ENCODE measurements around the gene MTHFD2.
A peak's percentile ranks its signal among the peaks of the same experiment; 100 is the strongest.
"Not testable (repeated sequence)": the region's sequence is repeated elsewhere in the genome, so short reads cannot be mapped to it uniquely, and the experiment has no call there.

MTHFD2 gene

DNA sequence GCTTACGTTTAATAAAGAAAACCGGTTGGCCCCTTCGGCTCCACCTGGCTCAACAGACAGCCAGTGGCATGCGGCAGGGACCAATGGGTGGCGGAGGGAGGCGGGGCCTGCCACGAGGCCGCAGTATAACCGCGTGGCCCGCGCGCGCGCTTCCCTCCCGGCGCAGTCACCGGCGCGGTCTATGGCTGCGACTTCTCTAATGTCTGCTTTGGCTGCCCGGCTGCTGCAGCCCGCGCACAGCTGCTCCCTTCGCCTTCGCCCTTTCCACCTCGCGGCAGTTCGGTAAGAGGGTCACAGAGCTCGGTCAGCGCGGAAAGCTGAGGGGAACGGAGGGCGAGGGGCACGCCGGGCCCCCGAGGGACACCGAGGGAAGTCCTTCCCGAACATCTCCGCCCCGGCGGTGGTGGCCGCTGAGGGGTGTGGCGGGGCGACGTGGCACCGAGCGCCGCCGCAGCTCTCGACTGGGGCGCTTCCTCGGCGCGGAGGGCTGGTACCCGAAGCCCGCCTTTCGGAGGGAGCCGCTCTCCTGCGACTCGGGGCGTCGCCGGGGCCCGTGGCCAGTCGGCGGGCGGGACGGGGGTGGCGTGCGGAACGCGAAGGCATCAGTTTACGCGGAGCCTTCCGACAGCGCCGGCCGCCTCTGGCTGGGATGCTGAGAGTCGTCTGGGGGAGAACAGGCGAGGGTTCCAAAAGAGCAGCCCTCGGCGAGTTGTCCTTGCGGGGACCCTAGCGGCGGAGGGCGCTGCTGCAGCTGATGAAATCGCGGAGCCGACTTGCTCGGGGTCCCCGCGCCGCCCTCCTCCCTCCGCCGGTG, at the start of gene MTHFD2:
TSS of gene MTHFD2 (plus strand) at position 155 of the 814 bp plus-strand sequence. CDS start at position 182, 27 bp downstream.
- peak; percentile 85 for DNase-seq (ENCODE audit: low read depth)

DNA sequence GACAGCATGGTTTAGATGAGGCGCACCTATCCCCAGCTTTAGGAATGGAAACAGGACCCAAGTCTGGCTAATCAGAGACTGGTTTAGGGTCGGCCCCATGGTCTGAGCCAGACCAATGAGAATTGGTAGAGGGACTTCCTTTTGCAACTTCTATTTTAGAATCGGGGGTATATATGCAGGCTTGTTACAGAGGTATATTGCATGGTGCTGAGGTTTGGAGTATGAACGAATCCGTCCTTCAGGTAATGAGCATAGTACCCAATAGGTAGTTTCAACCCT, 49.2 kb upstream of the MTHFD2 start:
- no peak for DNase-seq (ENCODE audit: low read depth)

DNA sequence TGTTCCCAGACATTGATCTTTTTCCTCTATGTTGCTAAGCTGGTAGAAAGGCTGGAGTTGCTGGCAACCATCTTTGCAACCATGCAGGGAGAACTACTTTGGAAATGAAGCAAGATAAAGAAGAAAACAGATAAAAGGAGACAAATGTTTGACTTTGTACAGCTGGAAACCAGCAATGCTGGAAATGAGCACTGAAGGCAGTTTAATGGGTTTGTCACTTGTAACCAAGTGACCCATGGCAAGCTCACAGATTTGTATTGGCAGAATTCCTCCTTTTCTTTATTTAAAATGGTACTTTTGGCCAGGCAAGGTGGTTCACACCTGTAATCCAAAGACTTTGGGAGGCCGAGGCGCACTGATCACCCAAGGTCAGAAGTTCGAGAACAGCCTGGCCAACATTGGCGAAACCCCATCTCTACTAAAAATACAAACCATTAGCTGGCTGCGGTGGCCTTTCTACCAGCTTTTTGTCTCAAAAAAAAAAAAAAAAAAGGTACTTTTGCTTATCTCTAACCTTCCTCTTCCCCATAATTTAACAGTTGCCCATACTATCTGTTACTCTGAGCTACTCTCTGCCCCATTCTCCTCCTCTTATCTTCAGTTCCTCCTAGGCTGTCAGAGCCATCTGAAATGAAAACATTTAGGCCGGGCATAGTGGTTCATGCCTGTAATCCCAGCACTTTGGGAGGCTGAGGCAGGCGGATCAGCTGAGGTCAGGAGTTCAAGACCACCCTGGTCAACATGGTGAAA, 48.7 kb upstream of the MTHFD2 start:
- DNase-seq (ENCODE audit: low read depth): no peak

DNA sequence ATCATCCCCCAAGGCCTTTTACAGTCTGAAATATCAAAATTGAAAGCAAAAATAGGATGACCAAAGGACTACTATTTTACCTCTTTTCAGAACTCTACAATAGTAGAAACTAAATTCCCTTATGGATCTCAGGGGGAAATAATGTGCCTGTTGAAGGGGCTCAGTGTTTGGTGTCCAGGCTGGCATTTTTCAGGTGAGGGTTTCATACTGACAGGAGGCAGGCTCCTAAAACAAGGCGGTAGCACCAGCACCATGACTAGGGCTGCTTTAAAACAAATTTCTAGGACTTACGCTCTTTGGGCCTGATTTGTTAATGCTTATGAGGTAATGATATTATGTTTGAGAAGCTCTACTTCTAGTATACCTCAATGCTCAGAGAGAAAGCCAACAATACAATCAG, 45.5 kb upstream of the MTHFD2 start:
- no peak for DNase-seq (ENCODE audit: low read depth)

DNA sequence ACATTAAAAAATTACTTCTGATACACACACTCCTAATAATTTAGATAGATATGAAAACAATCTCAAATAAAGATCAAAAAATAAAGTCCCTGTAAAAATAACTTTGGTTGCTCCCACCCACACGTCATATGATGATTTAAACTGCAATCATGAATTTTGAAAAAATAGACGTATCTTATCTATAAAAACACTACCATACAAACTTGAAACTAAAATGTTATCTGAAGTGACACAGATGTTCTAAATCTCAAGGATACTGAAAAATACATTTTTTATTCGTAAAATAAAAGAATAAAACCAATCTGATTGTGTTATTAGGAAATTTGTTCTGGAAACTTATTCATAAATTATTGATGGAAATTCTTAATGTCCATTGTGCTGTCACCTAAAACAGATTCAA, 42.6 kb upstream of the MTHFD2 start:
- no peak for DNase-seq (ENCODE audit: low read depth)

DNA sequence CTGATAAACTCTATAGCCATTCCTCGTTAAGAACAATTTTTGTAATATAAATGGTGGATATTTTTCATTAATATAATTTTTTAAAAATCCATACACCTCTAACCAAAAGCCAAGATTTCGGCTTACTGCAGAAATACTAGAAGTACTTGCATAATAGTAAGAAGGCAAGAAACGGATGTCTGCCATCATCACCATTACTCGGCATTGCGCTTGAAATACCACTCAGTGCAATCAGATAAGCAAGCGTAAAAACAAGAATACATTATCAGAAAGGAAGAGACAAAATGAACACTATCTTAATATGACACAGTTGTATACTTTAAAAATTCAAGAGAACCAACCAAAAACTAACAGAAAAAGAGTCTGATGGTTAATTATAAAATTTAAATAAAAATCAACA, 35.5 kb upstream of the MTHFD2 start:
- DNase-seq (ENCODE audit: low read depth): no peak

DNA sequence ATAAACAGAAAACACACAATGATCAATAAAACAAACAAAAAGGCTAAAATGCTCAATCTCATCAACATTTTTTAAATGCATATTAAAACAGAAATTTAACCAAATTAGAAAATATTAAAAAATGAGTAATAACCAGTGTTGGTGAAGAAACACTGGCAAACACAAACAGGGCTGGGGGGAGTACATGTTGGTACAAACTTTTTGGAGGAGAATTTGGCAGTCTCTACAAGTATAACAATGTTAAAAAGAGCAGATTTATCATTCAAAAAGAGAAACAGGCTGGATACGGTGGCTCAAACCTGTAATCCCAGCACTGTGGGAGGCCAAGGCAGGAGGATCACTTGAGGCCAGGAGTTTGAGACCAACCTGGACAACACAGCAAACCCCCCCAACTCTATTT, 33.7 kb upstream of the MTHFD2 start:
- DNase-seq (ENCODE audit: low read depth): no peak

DNA sequence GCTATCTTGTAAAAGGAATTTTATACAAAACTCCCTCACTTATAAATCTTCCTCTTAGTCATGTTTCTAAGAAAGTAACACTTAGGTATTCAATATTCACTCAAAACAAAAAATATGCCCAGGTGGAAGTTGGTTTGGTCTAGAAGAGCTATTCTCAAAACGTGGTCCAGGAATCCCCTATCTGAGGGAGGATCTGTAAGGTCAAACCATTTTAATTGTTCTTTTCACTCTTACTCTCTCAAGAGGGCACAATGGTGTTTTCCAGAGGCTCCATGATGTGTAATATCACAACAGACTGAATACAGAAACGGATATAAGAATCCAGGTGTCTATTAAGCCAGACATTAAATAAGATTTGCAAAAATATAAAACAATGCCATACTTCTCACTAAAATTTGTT, 29.7 kb upstream of the MTHFD2 start:
- DNase-seq (ENCODE audit: low read depth): no peak

DNA sequence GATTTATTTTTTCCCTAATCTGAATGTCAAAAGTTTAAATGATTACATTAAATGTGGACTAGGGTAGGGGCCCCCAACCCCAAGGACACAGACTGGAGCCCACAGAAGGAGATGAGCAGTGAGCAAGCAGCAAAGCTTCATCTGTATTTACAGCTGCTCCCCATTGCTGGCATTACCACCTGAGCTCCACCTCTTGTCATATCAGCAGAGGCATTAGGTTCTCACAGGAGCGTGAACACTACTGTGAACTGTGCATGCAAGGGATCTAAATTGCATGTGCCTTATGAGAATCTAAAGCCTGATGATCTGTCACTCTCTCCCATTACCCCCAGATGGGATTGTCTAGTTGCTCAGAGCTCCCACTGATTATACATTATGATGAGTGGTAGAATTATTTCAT, 23.5 kb upstream of the MTHFD2 start:
- no peak for DNase-seq (ENCODE audit: low read depth)

DNA sequence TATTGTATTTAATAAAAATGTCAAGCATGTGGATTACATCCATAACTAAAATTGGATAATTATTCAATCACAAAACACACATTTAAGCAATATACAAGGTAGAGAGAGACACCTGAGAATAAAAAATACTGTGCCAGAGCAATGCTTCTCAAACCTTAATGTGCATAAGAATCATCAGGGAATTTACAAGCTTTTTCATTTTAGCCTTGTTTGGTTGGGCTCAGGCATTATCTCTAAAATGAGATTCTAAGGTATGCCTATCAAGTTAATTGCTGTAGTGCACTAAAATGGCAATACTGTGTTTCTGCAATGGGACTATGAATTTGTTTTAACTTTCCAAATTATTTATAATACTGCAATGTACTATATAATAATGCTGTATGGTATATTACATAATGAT, 20.7 kb upstream of the MTHFD2 start:
- DNase-seq (ENCODE audit: low read depth): no peak

DNA sequence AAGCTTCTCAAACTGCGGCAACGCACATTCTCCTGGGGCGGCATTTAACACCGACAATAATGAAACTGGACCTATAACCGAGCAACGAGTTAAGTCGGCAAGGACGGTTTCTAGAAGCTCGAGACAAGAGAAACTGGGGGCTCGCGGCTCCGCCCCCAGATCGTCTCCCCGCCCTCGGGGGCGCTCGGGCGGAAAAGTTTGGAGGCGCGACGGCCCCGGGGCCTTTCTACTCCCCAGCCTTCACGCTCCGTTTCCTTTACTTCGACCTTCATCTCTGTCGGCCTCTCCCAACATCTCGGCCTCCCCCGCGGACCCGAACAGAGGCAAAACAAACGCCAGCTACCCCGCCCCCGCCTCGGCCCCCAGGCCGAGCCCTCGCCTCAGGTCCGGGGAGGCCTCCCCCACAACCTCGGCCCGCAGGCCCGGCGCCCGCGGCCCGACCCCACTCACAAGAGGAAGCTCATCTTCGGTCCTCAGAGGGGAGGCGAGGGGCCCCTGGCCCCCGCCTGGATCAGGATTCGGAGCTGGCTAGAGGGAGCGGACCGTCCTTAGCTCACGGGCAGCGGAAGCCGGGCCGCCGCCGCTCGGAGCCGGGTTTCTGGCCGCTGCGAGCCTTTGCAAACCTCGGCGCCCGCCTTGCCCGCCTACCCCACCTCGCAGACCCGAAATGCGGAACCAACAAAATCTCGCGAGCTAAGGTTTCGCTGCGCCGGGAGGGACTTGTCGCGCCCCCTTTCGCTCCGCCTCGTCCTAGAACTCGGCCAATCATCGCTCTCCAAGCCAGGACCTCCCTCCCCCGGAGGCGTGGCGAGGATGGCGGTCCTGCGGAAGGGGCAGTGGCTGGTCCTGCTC, 20.0 kb upstream of the MTHFD2 start, which contains the start of gene MOB1A:
TSS of gene MOB1A (minus strand) at position 669 of the 852 bp plus-strand sequence. CDS start at position 464, 205 bp downstream.
- DNase-seq (ENCODE audit: low read depth): peak; percentile 96

DNA sequence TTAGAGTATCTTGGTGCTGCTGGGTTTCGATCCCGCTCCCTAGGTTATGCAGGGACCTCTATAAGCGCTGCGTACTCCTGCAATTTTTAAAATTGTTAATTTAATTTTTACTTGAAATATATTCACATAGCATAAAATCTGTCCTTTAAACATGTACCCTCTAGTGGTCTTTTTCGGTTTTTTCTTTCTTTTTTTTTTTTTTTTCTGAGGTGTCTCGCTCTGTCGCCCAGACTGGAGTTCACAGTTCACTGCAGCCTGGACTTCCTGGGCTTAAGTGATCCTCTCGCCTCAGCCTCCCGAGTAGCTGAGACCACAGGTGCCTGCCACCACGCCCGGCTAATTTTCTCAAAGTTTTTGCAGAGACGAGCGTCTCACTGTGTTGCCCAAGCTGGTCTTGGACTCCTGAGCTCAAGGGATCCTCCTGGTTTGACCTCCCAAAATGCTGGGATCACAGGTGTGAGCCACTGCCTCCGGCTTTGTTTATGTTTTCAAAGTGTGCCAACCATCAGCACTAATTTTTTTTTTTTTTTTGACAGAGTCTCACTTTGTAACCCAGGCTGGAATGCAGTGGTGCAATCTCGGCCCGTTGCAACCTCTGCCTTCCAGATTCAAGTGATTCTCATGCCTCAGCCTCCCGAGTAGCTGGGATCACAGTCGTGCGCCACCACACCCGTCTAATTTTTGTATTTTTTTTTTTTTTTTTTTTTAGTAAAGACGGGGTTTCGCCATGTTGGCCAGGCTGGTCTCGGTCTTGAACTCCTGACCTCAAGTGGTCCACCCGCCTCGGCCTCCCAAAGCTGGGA, 19.2 kb upstream of the MTHFD2 start:
- no peak for DNase-seq (ENCODE audit: low read depth)

DNA sequence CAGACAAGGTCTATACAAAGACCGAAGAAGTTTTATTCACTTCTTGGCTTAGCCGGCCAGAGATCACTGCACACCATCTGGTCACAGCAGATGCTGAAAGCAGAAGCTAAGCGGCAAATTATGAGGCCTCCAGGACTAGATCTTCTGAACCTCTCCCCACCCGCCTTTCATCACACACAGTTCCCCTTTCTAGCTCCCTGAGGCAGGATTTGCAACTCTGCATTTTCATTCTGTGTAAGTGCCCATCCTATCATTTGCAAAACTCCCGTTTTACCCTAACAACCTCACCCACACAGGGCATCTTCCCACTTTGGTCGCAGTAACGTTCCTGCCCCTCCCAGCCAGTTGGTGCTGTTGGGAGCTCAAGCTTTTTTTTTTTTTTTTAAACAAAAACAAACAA, 16.7 kb upstream of the MTHFD2 start:
- no peak for DNase-seq (ENCODE audit: low read depth)

DNA sequence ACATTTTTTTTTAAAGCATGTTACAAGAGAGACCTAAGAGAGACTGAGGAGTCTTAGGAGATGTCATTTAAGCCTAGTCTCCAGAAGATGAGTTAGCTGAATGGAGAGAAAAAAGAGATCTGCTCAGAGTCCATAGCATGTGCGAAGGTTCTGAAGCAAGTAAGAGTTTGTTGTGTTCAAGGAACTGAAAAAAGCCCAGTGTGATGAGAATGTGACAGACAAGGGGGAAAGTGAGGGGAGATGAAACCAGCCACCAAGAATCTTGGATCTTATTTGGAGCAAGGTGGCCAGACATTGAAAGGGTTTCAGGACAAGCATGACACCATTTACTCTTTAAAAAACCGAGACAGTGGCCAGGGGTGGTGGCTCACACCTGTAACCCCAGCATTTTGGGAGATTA, 14.5 kb upstream of the MTHFD2 start:
- DNase-seq (ENCODE audit: low read depth): no peak

DNA sequence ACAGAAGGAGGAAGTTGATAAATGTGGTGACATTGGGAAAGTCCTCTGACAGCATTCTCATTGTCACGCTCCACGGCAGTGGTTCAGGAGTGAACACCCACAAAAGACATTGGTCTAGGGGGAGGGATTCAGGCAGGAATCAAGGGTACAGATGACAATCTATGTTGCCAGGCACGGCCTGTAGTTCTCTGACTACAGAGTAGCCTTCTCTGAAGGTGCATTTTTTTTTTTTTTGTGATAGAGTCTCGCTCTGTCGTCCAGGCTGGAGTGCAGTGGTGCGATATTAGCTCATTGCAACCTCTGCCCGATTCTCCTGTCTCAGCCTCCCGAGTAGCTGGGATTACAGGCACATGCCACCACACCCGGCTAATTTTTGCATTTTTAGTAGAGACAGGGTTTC, 12.4 kb upstream of the MTHFD2 start:
- no peak for DNase-seq (ENCODE audit: low read depth)

DNA sequence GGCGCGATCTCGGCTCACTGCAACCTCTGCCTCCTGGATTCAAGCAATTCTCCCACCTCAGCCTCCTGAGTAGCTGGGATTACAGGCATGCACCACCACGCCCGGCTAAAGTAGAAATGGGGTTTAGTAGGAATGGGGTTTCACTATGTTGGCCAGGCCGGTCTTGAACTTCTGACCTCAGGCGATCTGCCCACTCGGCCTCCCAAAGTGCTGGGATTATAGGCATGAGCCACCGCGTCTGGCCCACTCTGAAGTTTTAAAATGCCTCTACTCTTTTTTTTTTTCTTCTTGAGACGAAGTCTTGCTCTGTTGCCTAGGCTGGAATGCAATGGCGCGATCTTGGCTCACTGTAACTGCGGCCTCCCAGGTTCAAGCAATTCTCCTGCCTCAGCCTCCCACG, 11.7 kb upstream of the MTHFD2 start:
- DNase-seq (ENCODE audit: low read depth): not testable (repeated sequence)

DNA sequence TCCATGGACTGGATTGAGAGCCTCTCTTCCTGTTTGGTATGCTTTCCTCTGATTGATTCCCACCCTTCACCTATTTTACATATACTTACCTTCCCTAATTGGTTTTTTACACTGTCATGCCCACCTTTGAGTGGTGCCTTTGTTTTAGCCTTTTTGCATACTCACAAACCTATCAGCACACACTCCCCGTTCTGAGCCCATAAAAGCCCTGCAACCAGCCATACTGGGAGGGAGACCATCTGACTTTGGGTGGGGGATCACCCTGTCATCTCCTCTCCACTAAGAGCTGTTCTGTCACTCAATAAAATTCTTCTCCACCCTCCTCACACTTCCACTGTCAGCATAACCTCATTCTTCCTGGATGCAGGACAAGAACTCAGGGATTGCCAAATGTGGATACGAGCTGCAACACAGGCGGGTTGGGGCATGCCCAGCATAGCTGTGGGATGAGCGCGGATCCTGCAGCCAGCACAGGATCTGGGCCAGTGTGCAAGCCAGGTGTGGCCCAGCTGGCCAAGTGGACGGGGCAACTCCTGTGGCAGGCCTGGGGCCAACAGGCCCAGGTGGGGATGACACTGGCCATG, 10.3 kb upstream of the MTHFD2 start:
- DNase-seq (ENCODE audit: low read depth): no peak

DNA sequence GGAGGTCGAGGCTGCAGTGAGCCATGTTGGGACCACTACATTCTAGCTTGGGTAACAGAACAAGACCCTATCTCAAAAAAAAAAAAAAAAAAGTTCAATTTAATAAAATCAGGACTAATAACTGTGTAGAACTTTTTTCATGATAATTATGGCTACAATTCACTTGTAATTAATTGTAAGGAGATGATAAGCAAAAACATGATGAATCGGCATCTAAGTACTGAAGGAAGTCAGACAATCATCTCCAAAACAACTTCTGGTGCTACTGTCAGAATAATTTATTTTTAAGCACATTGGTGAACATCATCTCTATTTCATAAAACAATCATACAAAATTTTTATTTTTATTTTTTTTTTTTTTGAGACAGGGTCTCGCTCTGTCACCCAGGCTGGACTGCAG, 9.7 kb upstream of the MTHFD2 start:
- no peak for DNase-seq (ENCODE audit: low read depth)

DNA sequence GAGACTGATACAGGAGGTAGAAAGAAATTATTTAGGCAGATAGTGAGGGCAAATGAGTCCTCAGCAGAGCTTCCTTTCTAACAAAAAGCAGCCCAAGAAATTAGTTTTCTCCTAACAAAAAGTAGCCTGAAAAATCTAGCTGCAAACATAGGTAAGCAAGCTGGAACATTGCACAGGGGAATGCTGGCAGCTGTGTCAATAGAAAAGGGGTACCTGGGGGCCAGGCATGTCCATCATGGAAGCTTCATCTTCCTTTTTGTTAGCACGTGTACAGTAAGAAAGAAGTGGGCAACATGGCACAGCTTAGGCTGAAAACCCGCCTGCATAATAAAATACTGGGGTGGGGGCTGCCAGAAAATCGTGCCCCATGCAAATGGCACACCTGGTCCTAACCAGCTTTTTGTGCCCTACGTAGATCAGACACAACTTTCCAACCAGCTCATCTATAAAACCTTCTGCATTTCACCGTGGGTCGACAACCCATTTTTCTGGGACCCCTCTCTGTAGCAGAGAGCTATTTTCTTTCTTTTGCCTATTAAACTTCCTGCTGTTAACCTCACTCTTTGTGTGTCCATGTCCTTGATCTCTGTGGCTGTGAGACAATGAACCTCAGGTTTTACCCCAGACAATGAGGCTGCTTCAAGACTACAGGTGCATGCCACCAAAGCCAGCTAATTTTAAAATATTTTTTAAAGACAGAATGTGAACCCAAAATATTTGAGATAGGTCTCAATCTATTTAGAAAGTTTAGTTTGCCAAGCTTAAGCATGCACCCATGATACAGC, 6.6 kb upstream of the MTHFD2 start:
- no peak for DNase-seq (ENCODE audit: low read depth)

DNA sequence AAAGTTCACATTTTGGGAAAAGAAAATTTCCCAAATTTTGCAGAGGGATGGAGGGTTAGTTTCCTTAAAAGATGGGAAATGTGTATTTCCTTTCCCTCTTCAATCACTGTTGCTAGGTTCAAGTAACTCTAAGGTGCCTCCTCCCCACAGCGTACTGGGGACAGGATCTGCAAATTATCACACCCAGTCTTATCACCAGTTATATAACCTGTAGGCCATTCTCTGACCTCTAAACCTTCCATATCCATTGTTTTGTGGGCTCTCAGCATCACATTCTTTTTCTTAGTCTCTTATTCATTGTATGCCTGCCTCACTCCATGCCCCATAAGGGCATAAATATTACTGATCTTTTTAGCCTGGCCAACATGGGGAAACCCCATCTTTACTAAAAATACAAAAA, 3.6 kb upstream of the MTHFD2 start:
- DNase-seq (ENCODE audit: low read depth): no peak

DNA sequence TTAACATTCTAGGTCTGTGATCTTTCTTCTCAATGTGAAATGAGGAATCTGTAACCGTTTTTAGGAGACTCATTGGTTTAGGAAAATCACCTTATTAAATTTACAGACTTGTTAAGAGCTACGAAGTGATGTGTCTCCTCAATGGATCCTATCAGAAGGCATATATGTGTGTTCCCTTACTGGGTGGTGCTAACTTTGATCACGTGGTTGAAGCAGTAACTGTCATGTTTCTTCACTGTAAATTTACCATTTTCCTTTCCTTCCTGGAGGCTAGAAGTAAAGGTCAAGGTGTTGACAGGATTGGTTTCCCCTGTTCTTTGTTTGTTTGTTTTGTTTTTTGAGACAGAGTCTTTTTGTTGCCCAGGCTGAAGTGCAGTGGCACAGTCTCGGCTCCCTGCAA, 1.4 kb upstream of the MTHFD2 start:
- DNase-seq (ENCODE audit: low read depth): no peak
